Muscle of leg (tissue), 11 donors: ENCODE measurements around the gene KPTN. TPM values are rescaled to one million over a fixed set of nuclear protein-coding genes. Genes with fewer than 3 reads are reported as not detected.
A peak's percentile ranks its signal among the peaks of the same experiment; 100 is the strongest.

Experiments used
- DNase-seq: peaks from one replicate; pipeline ENCODE4 v3.0.0; 2013
- H3K27ac ChIP-seq: one replicate; pipeline ENCODE4 v1.5.1; 2013; ENCODE audit warnings: mild to moderate bottlenecking, low read length, control low read depth
- H3K27me3 ChIP-seq: one replicate; pipeline ENCODE4 v1.6.1; 2013; ENCODE audit warnings: low read length; ENCODE audit not compliant: control insufficient read depth, insufficient read depth
- H3K36me3 ChIP-seq: one replicate; pipeline ENCODE4 v1.6.1; 2013; ENCODE audit warnings: low read length; ENCODE audit not compliant: control insufficient read depth, insufficient read depth
- H3K4me1 ChIP-seq: one replicate; pipeline ENCODE4 v1.6.1; 2013; ENCODE audit warnings: low read length; ENCODE audit not compliant: control insufficient read depth, insufficient read depth
- H3K4me3 ChIP-seq: one replicate; pipeline ENCODE4 v1.5.1; 2013; ENCODE audit warnings: low read length, control low read depth
- H3K9me3 ChIP-seq: replicated peaks from 2 replicates; pipeline ENCODE4 v1.6.1; 2013; ENCODE audit warnings: low read depth, low read length; ENCODE audit not compliant: control insufficient read depth
- WGBS: methylation state at CpG from one replicate; pipeline ENCODE4 v1.1.5; 2013; ENCODE audit warnings: missing lambda C conversion rate; ENCODE audit not compliant: insufficient coverage; 5-methylcytosine and 5-hydroxymethylcytosine counted together
- polyA plus RNA-seq, 8 donors: library from polyadenylated mRNA; unstranded; fragments of 120-200 nt; gene quantifications; one replicate each; pipeline versions ENCODE4 v1.2.1 to v1.2.3, GENCODE V29; 2013; ENCODE audit warnings: inconsistent platforms in 1 of 8, low replicate concordance in 1 of 8; ENCODE audit not compliant: insufficient read length in 8 of 8, insufficient read depth in 1 of 8
- total RNA-seq: library from RNA; stranded (reverse); fragments of 120-200 nt; gene quantifications from one replicate; pipeline ENCODE4 v1.2.4, GENCODE V29; 2013

The KPTN gene
- total and polyA plus RNA-seq, 9 donors = 5.4 to 12.0 (median 8.7) TPM

GRCh38 chr19:47450478-47450877 is 33.5 kb downstream of the KPTN start:
- 52% methylated on average over 5 of the region's 7 CpGs for WGBS
- Histone ChIP-seq H3K36me3 (no peaks in the 10 kb centered on the region), H3K4me1 (no peaks in the 10 kb centered on the region), H3K9me3 (peaks cover 3% of the 10 kb centered on the region), H3K27me3 (peaks cover 60% of the 10 kb centered on the region), H3K4me3 (no peak overlapping the region), H3K27ac (no peak overlapping the region)
- DNase-seq = no peak

GRCh38 chr19:47448360-47448727 is 35.7 kb downstream of the KPTN start:
- DNase-seq = no peak
- H3K4me1 ChIP-seq = no peaks in the 10 kb centered on the region
- H3K9me3 ChIP-seq = no peaks in the 10 kb centered on the region
- peaks cover 77% of the 10 kb centered on the region for H3K27me3 ChIP-seq
- no peak overlapping the region for H3K27ac ChIP-seq
- no peak overlapping the region for H3K4me3 ChIP-seq
- 36% methylated on average over 7 of the region's 9 CpGs for WGBS
- no peaks in the 10 kb centered on the region for H3K36me3 ChIP-seq

GRCh38 chr19:47447470-47448359 is 36.3 kb downstream of the KPTN start:
- no peaks in the 10 kb centered on the region for H3K9me3 ChIP-seq
- H3K27me3 ChIP-seq = peaks cover 82% of the 10 kb centered on the region
- no peak overlapping the region for H3K27ac ChIP-seq
- H3K4me1 ChIP-seq = no peaks in the 10 kb centered on the region
- no peak overlapping the region for H3K4me3 ChIP-seq
- H3K36me3 ChIP-seq = no peaks in the 10 kb centered on the region
- WGBS = 2% methylated on average over 92 of the region's 95 CpGs
- DNase-seq = peak; percentile 23

- no peaks in the 10 kb centered on the region for H3K4me1 ChIP-seq
- H3K9me3 ChIP-seq = no peaks in the 10 kb centered on the region
- peaks cover 87% of the 10 kb centered on the region for H3K27me3 ChIP-seq
- no peaks in the 10 kb centered on the region for H3K36me3 ChIP-seq
- DNase-seq = no peak
- no peak overlapping the region for H3K4me3 ChIP-seq
- no peak overlapping the region for H3K27ac ChIP-seq
- under 1% methylated on average over 20 of the region's 28 CpGs for WGBS
Observed at GRCh38 chr19:47446534-47447469, 37.2 kb downstream of the KPTN start.

GRCh38 chr19:47445937-47446402 is 38.0 kb downstream of the KPTN start:
- Histone ChIP-seq H3K9me3 (no peaks in the 10 kb centered on the region), H3K4me3 (no peak overlapping the region), H3K4me1 (no peaks in the 10 kb centered on the region), H3K27ac (no peak overlapping the region), H3K27me3 (peaks cover 87% of the 10 kb centered on the region), H3K36me3 (no peaks in the 10 kb centered on the region)
- 7% methylated on average over 22 of the region's 22 CpGs for WGBS
- no peak for DNase-seq

GRCh38 chr19:47445527-47445926 is 38.5 kb downstream of the KPTN start:
- H3K36me3 ChIP-seq = no peaks in the 10 kb centered on the region
- DNase-seq = no peak
- H3K27me3 ChIP-seq = peaks cover 85% of the 10 kb centered on the region
- no peak overlapping the region for H3K27ac ChIP-seq
- no peaks in the 10 kb centered on the region for H3K4me1 ChIP-seq
- no peak overlapping the region for H3K4me3 ChIP-seq
- no CpG with 5 or more reads among the region's 4 CpGs for WGBS
- H3K9me3 ChIP-seq = no peaks in the 10 kb centered on the region

GRCh38 chr19:47444388-47444821 is 39.6 kb downstream of the KPTN start:
- no peaks in the 10 kb centered on the region for H3K4me1 ChIP-seq
- peaks cover 73% of the 10 kb centered on the region for H3K27me3 ChIP-seq
- no peak for DNase-seq
- H3K36me3 ChIP-seq = no peaks in the 10 kb centered on the region
- 29% methylated on average over 17 of the region's 22 CpGs for WGBS
- H3K9me3 ChIP-seq = no peaks in the 10 kb centered on the region
- no peak overlapping the region for H3K4me3 ChIP-seq
- H3K27ac ChIP-seq = no peak overlapping the region

- H3K36me3 ChIP-seq = no peaks in the 10 kb centered on the region
- WGBS = 66% methylated on average over 12 of the region's 12 CpGs
- no peak for DNase-seq
- no peak overlapping the region for H3K27ac ChIP-seq
- H3K27me3 ChIP-seq = peaks cover 63% of the 10 kb centered on the region
- no peaks in the 10 kb centered on the region for H3K4me1 ChIP-seq
- no peak overlapping the region for H3K4me3 ChIP-seq
- H3K9me3 ChIP-seq = no peaks in the 10 kb centered on the region
Observed at GRCh38 chr19:47443331-47443730, 40.7 kb downstream of the KPTN start.

GRCh38 chr19:47438793-47439220 is 45.2 kb downstream of the KPTN start:
- Histone ChIP-seq H3K27ac (no peak overlapping the region), H3K36me3 (no peaks in the 10 kb centered on the region), H3K9me3 (no peaks in the 10 kb centered on the region), H3K4me3 (no peak overlapping the region), H3K27me3 (peaks cover 30% of the 10 kb centered on the region), H3K4me1 (peaks cover 2% of the 10 kb centered on the region)
- 60% methylated on average over 2 of the region's 5 CpGs for WGBS
- DNase-seq = no peak

GRCh38 chr19:47437500-47437899 is 46.5 kb downstream of the KPTN start:
- Histone ChIP-seq H3K4me1 (peaks cover 2% of the 10 kb centered on the region), H3K27me3 (peaks cover 18% of the 10 kb centered on the region), H3K4me3 (no peak overlapping the region), H3K36me3 (no peaks in the 10 kb centered on the region), H3K9me3 (no peaks in the 10 kb centered on the region), H3K27ac (no peak overlapping the region)
- WGBS = 33% methylated on average over 7 of the region's 12 CpGs
- no peak for DNase-seq
